HG02759 (cell line): ENCODE measurements around the gene HECA.
"Not testable (repeated sequence)": the region's sequence is repeated elsewhere in the genome, so short reads cannot be mapped to it uniquely, and the experiment has no call there.

Source experiments
- ATAC-seq: cut with Tn5 transposase; IDR thresholded peaks from one replicate; pipeline ENCODE4 v1.9.1; 2021; ENCODE audit warnings: mild to moderate bottlenecking, moderate library complexity; ENCODE audit not compliant: unreplicated experiment

The HECA gene

GRCh38 chr6:139134817-139135577 is at the start of gene HECA:
HECA (plus strand) TSS chr6:139135080; CDS start chr6:139135397, 317 bp downstream.
- ATAC-seq: peak; percentile 87

GRCh38 chr6:139091826-139092225 is 43.1 kb upstream of the HECA start:
- ATAC-seq: no peak

DNA sequence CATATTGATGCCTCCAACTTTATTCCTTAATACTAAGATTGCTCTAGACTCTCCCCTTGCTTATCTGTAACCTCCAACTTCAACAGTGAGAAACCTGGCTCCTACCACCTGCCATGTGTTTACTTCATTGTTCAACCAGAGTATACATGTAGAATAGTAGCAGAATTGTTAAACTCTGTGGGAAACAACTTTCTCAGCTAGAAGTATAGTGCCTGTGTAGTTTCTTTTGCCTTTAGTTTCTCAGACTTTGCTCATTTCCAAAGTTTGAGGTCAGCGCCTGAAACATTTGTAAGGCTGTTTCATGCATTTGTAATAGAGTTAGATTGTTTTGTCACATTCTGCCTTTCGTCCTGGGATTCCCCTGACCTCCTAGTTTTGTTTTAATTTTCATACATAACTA is 34.9 kb upstream of the HECA start:
- ATAC-seq: peak; percentile 91

DNA sequence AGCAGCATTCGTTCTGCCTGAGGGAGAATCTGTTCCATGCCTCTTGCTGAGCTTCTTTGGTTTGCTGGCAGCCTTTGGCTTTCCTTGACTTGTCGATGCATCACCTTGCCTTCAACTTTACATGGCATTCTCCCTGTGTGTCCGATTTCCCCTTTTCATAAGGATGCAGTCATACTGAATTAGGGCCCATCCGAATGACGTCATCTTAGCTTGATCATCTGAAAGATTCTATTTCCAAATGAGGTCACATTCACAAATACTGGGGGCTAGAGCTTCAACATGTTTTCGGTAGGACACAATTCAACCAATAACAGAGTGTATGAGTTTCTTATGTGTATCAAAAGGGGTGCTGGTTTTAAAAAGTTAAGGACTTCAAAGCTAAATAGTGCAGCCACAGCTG is 27.8 kb upstream of the HECA start:
- no peak for ATAC-seq

DNA sequence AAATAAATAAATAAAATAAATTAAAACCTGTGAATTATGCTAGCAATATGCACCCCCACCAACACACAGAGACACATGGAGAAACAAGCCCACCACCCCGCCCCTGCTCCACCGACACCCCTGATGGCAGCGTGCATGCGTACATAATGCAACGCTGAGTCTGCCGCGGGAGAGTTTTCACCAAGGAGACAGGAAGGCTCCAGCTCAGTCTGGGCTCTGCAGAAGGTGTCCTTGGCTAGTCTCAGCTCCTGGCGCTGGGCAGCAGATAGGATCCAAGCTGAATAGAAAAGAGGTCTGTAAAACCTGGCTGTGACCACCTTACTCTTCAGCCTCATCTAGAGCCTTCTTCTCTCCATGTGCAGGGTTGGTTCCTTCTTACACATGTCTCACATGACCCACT is 26.5 kb upstream of the HECA start:
- ATAC-seq: no peak

- no peak for ATAC-seq
Measured at GRCh38 chr6:139109558-139109957, 25.3 kb upstream of the HECA start.

DNA sequence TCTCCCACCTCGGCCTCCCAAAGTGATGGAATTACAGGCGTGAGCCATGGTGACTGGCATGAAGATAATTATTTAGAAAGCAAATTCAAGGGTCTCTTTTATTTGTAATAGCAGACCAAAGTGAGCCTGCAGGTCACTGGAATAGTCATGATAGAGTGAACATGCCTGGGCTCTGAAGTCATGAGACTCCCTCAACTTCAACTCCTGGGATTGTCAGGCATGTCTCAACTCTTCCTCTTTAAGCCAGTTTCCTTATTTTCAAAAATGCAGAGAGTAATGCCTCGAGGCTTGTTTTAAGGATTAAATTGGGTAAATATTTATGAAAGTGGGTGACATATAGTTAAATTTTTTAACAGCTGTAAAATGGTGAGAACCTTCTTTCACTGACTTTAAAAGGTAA is 22.7 kb upstream of the HECA start:
- no peak for ATAC-seq

DNA sequence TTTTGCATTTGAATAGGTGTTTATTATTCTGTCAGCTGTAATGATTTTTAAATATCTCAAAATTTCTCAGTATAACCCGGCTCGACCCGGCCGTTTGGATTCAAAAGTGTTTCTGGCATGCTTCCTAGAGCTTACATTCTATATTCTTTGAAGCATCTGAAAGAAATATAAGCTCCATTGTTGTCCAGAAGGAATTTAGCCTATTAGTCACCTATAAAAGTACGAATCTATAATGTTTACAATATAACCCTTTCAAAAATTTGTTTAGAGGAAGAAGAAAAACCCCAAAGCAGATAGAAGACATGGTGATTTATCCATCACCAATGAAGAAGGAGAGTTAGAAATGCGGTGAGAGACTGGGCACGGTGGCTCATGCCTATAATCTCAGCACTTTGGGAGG is 22.3 kb upstream of the HECA start:
- no peak for ATAC-seq

DNA sequence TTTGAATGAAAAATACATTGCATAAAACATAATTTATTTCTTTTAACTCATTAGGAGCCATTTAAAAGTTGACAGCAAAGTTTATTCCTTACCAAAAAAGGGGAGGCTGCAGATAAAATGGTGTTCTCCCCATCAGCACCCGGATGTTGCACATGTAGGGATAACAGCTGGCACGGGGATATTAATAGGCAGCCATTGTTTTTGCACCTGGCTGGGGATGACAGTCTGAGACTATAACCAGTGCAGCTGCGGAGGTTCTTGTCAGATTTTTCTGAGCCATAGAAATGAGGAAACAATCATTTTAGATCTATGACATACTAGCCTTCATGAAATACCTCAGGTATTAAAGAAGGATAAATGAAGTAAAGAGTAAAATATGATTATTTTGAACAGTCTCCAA is 20.1 kb upstream of the HECA start:
- no peak for ATAC-seq

GRCh38 chr6:139115989-139116758 is 18.7 kb upstream of the HECA start:
- no peak for ATAC-seq

GRCh38 chr6:139117734-139118133 is 17.1 kb upstream of the HECA start:
- no peak for ATAC-seq

DNA sequence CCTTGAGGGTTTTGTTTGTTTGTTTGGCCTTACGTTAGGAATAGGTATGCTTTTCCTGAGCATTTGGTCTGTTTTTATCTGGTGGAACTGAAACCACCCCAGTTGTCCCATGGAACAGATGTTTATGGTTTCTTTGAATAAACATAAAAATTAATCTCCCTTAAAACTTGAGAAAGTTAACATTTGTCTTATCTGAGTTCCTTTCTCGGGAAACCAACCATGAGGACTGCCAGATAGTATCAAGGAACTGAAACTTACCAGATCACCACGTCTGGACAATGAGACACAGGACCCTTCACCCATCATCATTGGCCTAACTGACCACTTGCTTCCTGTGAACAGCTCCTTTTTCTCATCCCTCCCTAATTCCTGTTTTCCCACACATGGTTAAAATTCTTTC is 15.3 kb upstream of the HECA start:
- no peak for ATAC-seq

GRCh38 chr6:139122823-139123222 is 12.1 kb upstream of the HECA start:
- not testable (repeated sequence) for ATAC-seq

DNA sequence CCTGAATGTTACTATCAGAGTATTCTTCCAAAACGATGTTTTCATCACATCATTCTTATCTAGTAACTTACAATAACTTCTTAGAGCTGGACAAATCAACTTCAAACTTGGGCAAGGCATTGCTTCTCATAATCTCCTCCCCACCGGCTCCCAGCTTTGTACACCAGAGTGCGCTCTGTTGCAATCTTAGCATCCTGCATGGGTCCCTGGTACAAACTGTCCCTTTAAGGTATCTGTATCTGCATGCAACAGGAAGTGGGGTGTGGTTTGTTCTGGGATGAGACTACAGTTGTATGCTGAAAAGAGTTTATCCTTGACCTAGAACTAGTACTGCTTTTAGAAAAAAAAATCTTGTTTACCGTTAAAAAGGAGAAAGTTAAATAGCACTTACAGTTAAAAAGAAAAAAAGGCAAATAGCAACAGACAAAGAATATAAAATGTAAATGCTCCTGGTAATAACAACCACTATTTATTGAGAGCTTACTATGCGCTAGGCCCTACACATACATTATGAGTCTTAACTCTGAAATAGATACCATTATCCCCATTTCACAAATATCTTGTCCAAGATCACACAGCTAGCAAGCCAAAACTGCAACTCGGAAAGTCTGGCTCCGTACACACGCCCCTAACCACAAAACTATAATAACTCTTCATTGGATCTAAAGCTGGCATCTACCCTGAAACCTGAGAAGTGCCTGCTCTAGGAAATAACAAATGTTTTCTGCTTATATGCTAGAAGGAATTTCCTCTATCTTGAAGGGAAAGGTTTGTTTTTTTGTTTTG is 9.8 kb upstream of the HECA start:
- ATAC-seq: peak; percentile 100

DNA sequence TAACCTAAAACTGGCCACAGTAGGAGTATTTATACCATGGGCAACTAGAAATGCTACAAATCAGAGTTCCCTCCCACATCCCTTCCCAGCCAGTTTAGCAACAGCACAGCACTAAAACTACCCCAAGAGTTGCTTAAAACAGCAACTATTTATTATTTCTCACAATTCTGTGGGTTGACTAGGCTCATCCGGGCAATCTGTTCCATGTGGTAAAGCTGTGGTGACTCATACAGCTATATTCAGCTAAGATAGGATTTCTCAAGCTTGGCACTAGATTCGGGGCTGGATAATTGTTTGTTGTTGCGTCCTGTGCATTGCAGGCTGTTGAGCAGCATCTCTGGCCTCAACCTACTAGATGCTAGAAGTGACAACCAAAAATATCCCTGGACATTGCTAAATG is 8.6 kb upstream of the HECA start:
- no peak for ATAC-seq

- no peak for ATAC-seq
Measured at GRCh38 chr6:139126931-139127330, 7.9 kb upstream of the HECA start.

- ATAC-seq: no peak
Measured at GRCh38 chr6:139129284-139129683, 5.6 kb upstream of the HECA start.

DNA sequence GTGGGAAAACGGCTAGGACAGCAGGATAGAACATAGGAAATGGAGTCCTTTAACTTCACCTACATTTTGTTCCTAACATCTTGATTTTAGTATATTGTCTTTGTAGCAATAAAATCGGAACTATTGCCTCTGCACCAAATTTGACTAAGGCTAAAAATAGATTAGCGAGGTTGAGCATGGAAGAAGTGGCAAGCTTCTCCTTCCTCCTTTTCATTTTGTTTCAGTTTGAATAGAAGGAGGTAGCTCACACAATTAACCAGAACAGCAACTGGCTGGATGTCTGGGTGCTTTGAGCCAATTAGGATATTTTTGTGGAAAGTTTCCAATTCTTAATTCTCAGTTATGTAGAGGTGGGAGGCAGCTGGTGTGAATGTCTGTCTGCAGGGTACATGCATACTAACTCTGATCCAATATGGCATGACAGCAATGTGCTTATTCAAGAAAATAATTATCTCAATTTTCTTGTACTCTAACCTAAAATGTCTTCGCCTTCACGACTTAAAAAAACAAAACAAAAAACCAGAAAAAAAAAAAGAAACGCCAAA is 3.1 kb upstream of the HECA start:
- ATAC-seq: no peak

DNA sequence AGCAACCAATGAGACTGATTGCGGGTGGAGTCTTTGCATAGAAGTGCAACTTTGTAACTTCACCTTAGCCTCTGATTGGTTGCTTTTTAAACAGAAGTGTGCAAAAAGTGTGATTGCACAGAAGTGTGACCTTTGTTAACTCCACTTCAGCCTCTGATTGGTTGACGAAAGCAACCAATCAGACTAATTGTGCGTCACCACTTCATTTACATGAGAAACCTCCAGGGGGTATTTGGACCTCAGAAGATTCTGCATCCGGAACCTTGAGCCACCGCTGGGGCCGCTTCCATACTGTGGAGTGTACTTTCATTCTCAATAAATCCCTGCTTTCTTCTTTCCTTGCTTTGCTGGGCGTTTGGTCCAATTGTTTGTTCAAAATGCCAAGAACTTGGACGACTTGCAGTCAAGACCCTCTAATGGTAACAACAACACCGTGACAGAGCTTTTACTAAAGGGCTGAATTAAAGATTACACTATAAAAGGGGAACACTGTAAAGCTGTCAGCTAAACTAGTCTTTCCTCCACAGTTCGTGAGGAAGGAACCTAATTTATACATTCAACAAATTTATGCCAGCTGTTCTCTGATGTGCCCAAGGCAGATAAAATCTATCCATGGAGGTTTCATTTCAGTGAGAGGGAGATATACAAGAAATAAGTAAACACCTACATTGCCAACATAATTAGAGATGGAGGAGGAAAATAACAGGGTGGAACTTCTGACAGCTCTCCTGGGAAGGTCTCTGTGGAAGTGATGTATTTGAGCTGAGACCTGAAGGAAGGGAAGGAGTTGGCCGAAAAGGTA is 1.4 kb upstream of the HECA start:
- no peak for ATAC-seq

DNA sequence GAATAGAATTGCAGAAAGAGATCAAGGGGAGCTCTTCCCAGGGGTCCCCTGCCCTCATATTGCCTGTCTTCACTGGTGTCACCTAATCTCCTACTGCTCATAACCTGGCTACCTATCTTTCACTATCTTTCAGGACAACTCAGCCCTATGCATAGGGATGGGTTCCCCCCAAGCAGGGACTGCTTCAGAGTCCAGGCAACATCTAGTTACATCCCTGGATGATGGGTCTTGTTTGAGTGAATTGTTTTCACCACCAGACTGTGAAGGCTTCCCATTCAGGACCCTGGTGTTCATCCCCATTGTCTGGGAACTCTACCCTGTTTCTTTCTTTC is 850 bp upstream of the HECA start:
- ATAC-seq: no peak
